Measurements from ENCODE around the gene BIRC2.

BIRC2 gene

DNA sequence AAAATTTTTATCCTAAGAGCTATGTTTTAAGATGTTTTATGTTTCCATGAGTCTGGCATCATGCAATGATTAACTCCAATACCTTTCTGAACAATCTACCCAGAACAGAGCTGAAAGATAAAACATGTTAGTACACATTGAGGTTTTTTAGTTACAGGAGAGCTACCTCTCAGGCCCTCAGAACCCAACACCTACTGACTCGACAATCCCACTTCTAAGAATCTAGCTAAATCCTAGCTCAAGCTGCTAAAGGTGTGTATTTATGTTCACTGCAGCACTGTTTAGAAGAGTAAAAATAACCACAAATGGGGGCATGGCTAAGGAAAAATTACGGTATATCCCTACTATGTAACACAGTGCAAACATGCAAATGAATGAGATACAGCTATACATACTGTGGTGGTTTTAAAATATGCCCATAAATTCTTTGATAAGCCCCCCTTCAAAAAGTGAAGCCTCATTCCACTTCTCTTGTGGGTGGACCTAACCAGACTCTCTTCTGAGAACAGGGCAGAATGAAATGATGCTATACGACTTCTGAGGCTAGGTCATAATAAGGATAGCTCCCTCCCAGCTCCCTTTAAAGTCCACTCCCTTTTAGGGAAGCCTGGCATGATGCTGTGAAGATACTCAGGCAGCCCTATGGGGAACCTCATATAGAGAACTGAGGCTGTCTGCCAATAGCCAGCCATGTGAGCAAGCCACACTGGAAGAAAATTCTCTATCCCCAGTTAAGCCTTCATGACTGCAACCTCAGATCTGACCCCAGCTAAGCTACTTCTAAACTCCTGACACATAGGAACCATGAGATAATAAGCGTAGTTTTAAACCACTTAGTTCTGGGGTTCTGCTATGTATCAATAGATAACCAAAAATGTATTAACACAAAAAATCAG is 76.1 kb downstream of the BIRC2 start:
- no peaks in the 10 kb centered on the region; the same call in 1 of the 2 replicates for H3K36me3 ChIP-seq (ENCODE audit: insufficient read depth, low read length)
- H3K4me1 ChIP-seq (ENCODE audit: insufficient read depth, low read length), result 0 out of 2 replicates have a peak, but pooled peaks cover 5% of the 10 kb centered on the region

DNA sequence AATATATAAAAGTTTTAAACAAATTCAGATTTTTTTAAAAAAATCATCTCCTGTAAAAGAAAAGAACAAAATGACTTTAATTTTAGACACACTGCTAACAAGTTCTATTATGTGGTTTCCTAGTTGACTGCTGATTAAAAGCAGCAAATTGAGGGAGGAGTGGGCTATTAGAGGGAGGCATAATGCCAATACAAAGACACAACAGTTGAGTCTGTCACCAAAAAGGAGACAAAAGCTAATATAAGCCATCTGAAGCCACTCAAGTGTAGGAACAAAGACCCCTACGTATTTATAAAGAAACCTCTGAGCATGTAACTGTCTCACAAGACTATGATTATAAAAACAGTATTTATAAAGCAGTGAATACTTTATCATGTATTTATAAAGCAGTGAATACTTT is 76.9 kb downstream of the BIRC2 start:
- Histone ChIP-seq H3K4me1 (ENCODE audit: insufficient read depth, low read length) (0 out of 2 replicates have a peak, but pooled peaks cover 5% of the 10 kb centered on the region), H3K27me3 (ENCODE audit: insufficient read depth, low read length) (no peaks in the 10 kb centered on the region), H3K36me3 (ENCODE audit: insufficient read depth, low read length) (no peaks in the 10 kb centered on the region; the same call in 1 of the 2 replicates), H3K9ac (ENCODE audit: low read depth, low read length) (no peak overlapping the region), H3K4me3 (ENCODE audit: low read length) (no peak overlapping the region), H3K9me3 (ENCODE audit: insufficient read depth, low read depth, low read length) (no peaks in the 10 kb centered on the region), H3K27ac (ENCODE audit: low read depth, low read length) (no peak overlapping the region)
- WGBS, result 100% methylated on average over 1 of the region's 1 CpG

More for the DNA sequence above, 76.1 kb downstream of the BIRC2 start:
- no peak overlapping the region for H3K27ac ChIP-seq (ENCODE audit: low read depth, low read length)
- H3K9ac ChIP-seq (ENCODE audit: low read depth, low read length), result no peak overlapping the region
- no peaks in the 10 kb centered on the region for H3K27me3 ChIP-seq (ENCODE audit: insufficient read depth, low read length)
- H3K4me3 ChIP-seq (ENCODE audit: low read length), result no peak overlapping the region
- WGBS, result 84% methylated on average over 3 of the region's 4 CpGs
- peaks cover 2% of the 10 kb centered on the region; the same call in 1 of the 2 replicates for H3K9me3 ChIP-seq (ENCODE audit: insufficient read depth, low read depth, low read length)

DNA sequence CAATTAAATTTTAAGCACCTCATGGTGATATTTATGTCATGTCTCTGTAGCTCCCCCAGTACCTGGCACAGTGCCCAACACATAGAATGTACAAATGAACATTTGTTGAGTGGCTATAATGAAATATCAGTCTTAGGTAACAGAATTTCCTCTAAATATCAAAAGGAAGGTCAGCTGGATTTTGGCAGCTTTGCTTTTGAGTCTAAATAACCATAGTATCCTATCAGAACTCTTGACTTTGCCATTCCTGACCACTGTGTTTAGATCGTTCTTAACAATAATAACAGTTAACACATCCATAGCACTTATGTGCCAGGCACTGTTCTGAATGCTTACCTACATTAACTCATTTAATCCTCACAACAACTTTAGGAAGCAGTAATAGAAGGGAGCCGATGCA is 79.0 kb downstream of the BIRC2 start:
- WGBS, result 88% methylated on average over 2 of the region's 2 CpGs

DNA sequence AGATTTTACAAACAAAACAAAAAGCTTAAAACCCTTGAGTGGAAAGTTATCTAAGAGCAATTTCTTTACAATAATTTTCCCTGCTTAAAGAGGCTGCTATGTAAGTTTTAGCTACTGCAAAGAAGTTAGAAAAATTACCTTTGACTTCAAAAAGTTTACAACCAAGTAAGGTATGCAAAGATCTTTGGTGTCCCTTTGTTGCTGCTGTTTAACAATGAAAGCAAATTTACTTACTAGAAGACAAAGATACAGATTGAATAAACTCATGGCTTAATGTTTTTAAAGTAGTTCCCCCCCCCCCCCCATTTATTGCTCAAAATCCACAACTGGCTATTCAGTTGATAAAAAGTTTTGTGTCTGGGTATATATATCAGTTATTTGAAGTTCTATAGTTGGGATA is 79.6 kb downstream of the BIRC2 start:
- no peak overlapping the region for H3K4me3 ChIP-seq (ENCODE audit: low read length)
- no peaks in the 10 kb centered on the region for H3K27me3 ChIP-seq (ENCODE audit: insufficient read depth, low read length)
- peaks cover 11% of the 10 kb centered on the region; the same call in 1 of the 2 replicates for H3K4me1 ChIP-seq (ENCODE audit: insufficient read depth, low read length)
- H3K27ac ChIP-seq (ENCODE audit: low read depth, low read length), result no peak overlapping the region
- no peaks in the 10 kb centered on the region for H3K36me3 ChIP-seq (ENCODE audit: insufficient read depth, low read length)
- no peaks in the 10 kb centered on the region for H3K9me3 ChIP-seq (ENCODE audit: insufficient read depth, low read depth, low read length)
- no peak overlapping the region for H3K9ac ChIP-seq (ENCODE audit: low read depth, low read length)

More for the DNA sequence above, 79.0 kb downstream of the BIRC2 start:
- Histone ChIP-seq H3K27me3 (ENCODE audit: insufficient read depth, low read length) (no peaks in the 10 kb centered on the region), H3K4me1 (ENCODE audit: insufficient read depth, low read length) (peaks cover 11% of the 10 kb centered on the region; the same call in 1 of the 2 replicates), H3K9ac (ENCODE audit: low read depth, low read length) (no peak overlapping the region), H3K9me3 (ENCODE audit: insufficient read depth, low read depth, low read length) (no peaks in the 10 kb centered on the region), H3K36me3 (ENCODE audit: insufficient read depth, low read length) (no peaks in the 10 kb centered on the region), H3K27ac (ENCODE audit: low read depth, low read length) (no peak overlapping the region), H3K4me3 (ENCODE audit: low read length) (no peak overlapping the region)

DNA sequence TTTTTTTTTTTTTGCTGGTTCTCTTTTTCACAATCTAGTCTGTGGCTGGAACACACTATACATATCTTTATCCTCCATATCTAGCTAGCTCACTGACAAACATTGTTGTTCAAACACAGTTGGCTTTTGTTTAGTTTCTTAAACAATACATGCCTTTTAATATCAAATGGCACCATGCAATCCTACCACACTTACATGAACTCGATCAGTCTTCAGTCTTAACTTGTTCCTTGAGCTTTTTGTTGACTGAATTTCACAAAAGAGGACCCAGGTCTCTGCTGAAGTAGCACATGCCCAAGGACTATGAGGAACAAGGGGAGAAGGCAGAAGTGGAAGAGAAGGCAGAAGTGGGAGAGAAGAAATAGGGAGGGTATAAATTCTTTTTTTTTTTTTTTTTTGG is 80.1 kb downstream of the BIRC2 start:
- Histone ChIP-seq H3K4me1 (ENCODE audit: insufficient read depth, low read length) (peaks cover 11% of the 10 kb centered on the region; the same call in 1 of the 2 replicates), H3K27me3 (ENCODE audit: insufficient read depth, low read length) (no peaks in the 10 kb centered on the region)
- 0% methylated on average over 1 of the region's 1 CpG for WGBS

More for the DNA sequence above, 80.1 kb downstream of the BIRC2 start:
- H3K4me3 ChIP-seq (ENCODE audit: low read length), result no peak overlapping the region
- no peak overlapping the region for H3K9ac ChIP-seq (ENCODE audit: low read depth, low read length)
- peaks cover 5% of the 10 kb centered on the region; the same call in 1 of the 2 replicates for H3K9me3 ChIP-seq (ENCODE audit: insufficient read depth, low read depth, low read length)
- no peak overlapping the region for H3K27ac ChIP-seq (ENCODE audit: low read depth, low read length)
- no peaks in the 10 kb centered on the region for H3K36me3 ChIP-seq (ENCODE audit: insufficient read depth, low read length)
